ENCODE results near the gene CCL2.

Gene CCL2

GRCh38 chr17:34257299-34257985 is 2.4 kb downstream of the CCL2 start:
- in situ Hi-C loops (cut with HindIII; ENCODE audit: low pct_unique_long_range_greater_than_20kb, low sequenced_read_pairs) = no loop called here
- TF ChIP-seq JUND (IDR thresholded peaks at IDR 0.05; ENCODE audit: low read depth) = no peak
- no peak for DNase-seq (ENCODE audit: low read depth in 1 of 2, low spot score in 1 of 2)

GRCh38 chr17:34257986-34258326 is 2.9 kb downstream of the CCL2 start:
- TF ChIP-seq JUND (IDR thresholded peaks at IDR 0.05; ENCODE audit: low read depth) = no peak
- in situ Hi-C loops (cut with HindIII; ENCODE audit: low pct_unique_long_range_greater_than_20kb, low sequenced_read_pairs) = no loop called here
- DNase-seq (ENCODE audit: low read depth in 1 of 2, low spot score in 1 of 2) = no peak

- DNase-seq (ENCODE audit: low read depth in 1 of 2, low spot score in 1 of 2) = no peak
- no peak for TF ChIP-seq JUND (IDR thresholded peaks at IDR 0.05; ENCODE audit: low read depth)
- in situ Hi-C loops (cut with HindIII; ENCODE audit: low pct_unique_long_range_greater_than_20kb, low sequenced_read_pairs) = no loop called here
These were observed 4.1 kb downstream of the CCL2 start for GRCh38 chr17:34259146-34259545.

- no peak for DNase-seq (ENCODE audit: low read depth in 1 of 2, low spot score in 1 of 2)
- in situ Hi-C loops (cut with HindIII; ENCODE audit: low pct_unique_long_range_greater_than_20kb, low sequenced_read_pairs) = no loop called here
- TF ChIP-seq JUND (IDR thresholded peaks at IDR 0.05; ENCODE audit: low read depth) = no peak
These were observed 5.8 kb downstream of the CCL2 start for GRCh38 chr17:34260861-34261260.

GRCh38 chr17:34261568-34262337 is 6.7 kb downstream of the CCL2 start:
- no peak for DNase-seq (ENCODE audit: low read depth in 1 of 2, low spot score in 1 of 2)
- in situ Hi-C loops (cut with HindIII; ENCODE audit: low pct_unique_long_range_greater_than_20kb, low sequenced_read_pairs) = no loop called here
- no peak for TF ChIP-seq JUND (IDR thresholded peaks at IDR 0.05; ENCODE audit: low read depth)

GRCh38 chr17:34265711-34266110 is 10.6 kb downstream of the CCL2 start:
- DNase-seq (ENCODE audit: low read depth in 1 of 2, low spot score in 1 of 2) = no peak
- TF ChIP-seq JUND (IDR thresholded peaks at IDR 0.05; ENCODE audit: low read depth) = no peak
- in situ Hi-C loops (cut with HindIII; ENCODE audit: low pct_unique_long_range_greater_than_20kb, low sequenced_read_pairs) = no loop called here

GRCh38 chr17:34269969-34270368 is 14.9 kb downstream of the CCL2 start, which contains the start of gene CCL7:
Gene CCL7, plus strand, starts transcription at chr17:34270221. Its CDS starts 70 bp downstream, at chr17:34270291.
- no peak for DNase-seq (ENCODE audit: low read depth in 1 of 2, low spot score in 1 of 2)

GRCh38 chr17:34275881-34276280 is 20.8 kb downstream of the CCL2 start:
- DNase-seq (ENCODE audit: low read depth in 1 of 2, low spot score in 1 of 2) = no peak
- TF ChIP-seq JUND (IDR thresholded peaks at IDR 0.05; ENCODE audit: low read depth) = no peak
- in situ Hi-C loops (cut with HindIII; ENCODE audit: low pct_unique_long_range_greater_than_20kb, low sequenced_read_pairs) = no loop called here

More at GRCh38 chr17:34269969-34270368, 14.9 kb downstream of the CCL2 start, which contains the start of gene CCL7:
- in situ Hi-C loops (cut with HindIII; ENCODE audit: low pct_unique_long_range_greater_than_20kb, low sequenced_read_pairs) = no loop called here
- TF ChIP-seq JUND (IDR thresholded peaks at IDR 0.05; ENCODE audit: low read depth) = no peak

- in situ Hi-C loops (cut with HindIII; ENCODE audit: low pct_unique_long_range_greater_than_20kb, low sequenced_read_pairs) = no loop called here
- no peak for DNase-seq (ENCODE audit: low read depth in 1 of 2, low spot score in 1 of 2)
- TF ChIP-seq JUND (IDR thresholded peaks at IDR 0.05; ENCODE audit: low read depth) = no peak
These were observed 21.7 kb downstream of the CCL2 start for GRCh38 chr17:34276826-34277225.

- in situ Hi-C loops (cut with HindIII; ENCODE audit: low pct_unique_long_range_greater_than_20kb, low sequenced_read_pairs) = no loop called here
- DNase-seq (ENCODE audit: low read depth in 1 of 2, low spot score in 1 of 2) = no peak
- no peak for TF ChIP-seq JUND (IDR thresholded peaks at IDR 0.05; ENCODE audit: low read depth)
These were observed 28.5 kb downstream of the CCL2 start for GRCh38 chr17:34283571-34283970.

- TF ChIP-seq JUND (IDR thresholded peaks at IDR 0.05; ENCODE audit: low read depth) = no peak
- no peak for DNase-seq (ENCODE audit: low read depth in 1 of 2, low spot score in 1 of 2)
- in situ Hi-C loops (cut with HindIII; ENCODE audit: low pct_unique_long_range_greater_than_20kb, low sequenced_read_pairs) = no loop called here
These were observed 30.3 kb downstream of the CCL2 start, which contains the start of gene CCL11 for GRCh38 chr17:34285286-34285792. Gene CCL11, plus strand, starts transcription at chr17:34285742. Its CDS starts 67 bp downstream, at chr17:34285809.

- no peak for DNase-seq (ENCODE audit: low read depth in 1 of 2, low spot score in 1 of 2)
- no peak for TF ChIP-seq JUND (IDR thresholded peaks at IDR 0.05; ENCODE audit: low read depth)
- in situ Hi-C loops (cut with HindIII; ENCODE audit: low pct_unique_long_range_greater_than_20kb, low sequenced_read_pairs) = no loop called here
These were observed 32.8 kb downstream of the CCL2 start for GRCh38 chr17:34287875-34288274.

- in situ Hi-C loops (cut with HindIII; ENCODE audit: low pct_unique_long_range_greater_than_20kb, low sequenced_read_pairs) = no loop called here
- DNase-seq (ENCODE audit: low read depth in 1 of 2, low spot score in 1 of 2) = no peak
- no peak for TF ChIP-seq JUND (IDR thresholded peaks at IDR 0.05; ENCODE audit: low read depth)
These were observed 35.5 kb downstream of the CCL2 start for GRCh38 chr17:34290586-34290985.

Measured in T47D (cell line).